PC-3 (cell line): ENCODE measurements around the gene DMTF1. TPM values are rescaled to one million over a fixed set of nuclear protein-coding genes. Genes with fewer than 3 reads are reported as not detected.

Source experiments
- ATAC-seq: fragments of 200-7000 bp; cut with Tn5 transposase; 2 replicates; pipeline ENCODE4 v1.9.1; 2020; ENCODE audit warnings: mild to moderate bottlenecking, moderate library complexity
- BruUV-seq: library from RNA; stranded (reverse); fragments of 400-500 nt; replicated peaks from 2 replicates; lab custom pipeline; 2021; lab: Mats Ljungman, UMichigan
- CTCF ChIA-PET: fragments of 300-600 bp; sonication (Branson Sonifier 250); formaldehyde crosslinking; loops from one replicate; lab custom pipeline; 2022; ENCODE audit warnings: antibody characterized with exemption; lab: Charles Lee
- POLR2A ChIA-PET: fragments of 300-600 bp; sonication (Branson Sonifier 250); formaldehyde crosslinking; loops from one replicate; lab custom pipeline; 2022; ENCODE audit warnings: antibody characterized with exemption; ENCODE audit not compliant: unreplicated experiment; lab: Charles Lee
- DNase-seq: peaks from one replicate; pipeline ENCODE4 v3.0.0-alpha.2; 2015
- H2AFZ ChIP-seq: fragments of 300-600 bp; sonication (generic); 2 replicates; pipeline ENCODE4 v1.6.0; 2016; ENCODE audit warnings: antibody characterized with exemption, low read length
- H3F3A ChIP-seq: fragments of 300-600 bp; sonication (generic); one replicate; pipeline ENCODE4 v1.6.0; 2017; ENCODE audit warnings: antibody characterized with exemption, low read length, control low read depth, mild to moderate bottlenecking; ENCODE audit not compliant: unreplicated experiment
- H3K27ac ChIP-seq: fragments of 300-600 bp; sonication (generic); 2 replicates; pipeline ENCODE4 v1.5.1; 2016; ENCODE audit warnings: mild to moderate bottlenecking, low read length
- H3K27me3 ChIP-seq: fragments of 300-600 bp; sonication (generic); 2 replicates; pipeline ENCODE4 v1.6.1; 2016; ENCODE audit warnings: low read length, mixed read lengths
- H3K36me3 ChIP-seq: fragments of 300-600 bp; sonication (generic); 2 replicates; pipeline ENCODE4 v1.6.1; 2016; ENCODE audit warnings: low read depth, mixed run types, low read length, mixed read lengths
- H3K4me1 ChIP-seq: fragments of 300-600 bp; sonication (generic); 2 replicates; pipeline ENCODE4 v1.5.1; 2016; ENCODE audit warnings: low read length; ENCODE audit not compliant: insufficient read depth
- H3K4me2 ChIP-seq: fragments of 300-600 bp; sonication (generic); 2 replicates; pipeline ENCODE4 v1.6.0; 2016; ENCODE audit warnings: low read length
- H3K4me3 ChIP-seq: fragments of 300-600 bp; sonication (generic); 2 replicates; pipeline ENCODE4 v1.5.1; 2016; ENCODE audit warnings: mild to moderate bottlenecking, low read length, mixed read lengths
- H3K79me2 ChIP-seq: fragments of 300-600 bp; sonication (generic); 2 replicates; pipeline ENCODE4 v1.6.1; 2017; ENCODE audit warnings: low read length, mixed read lengths
- H3K9ac ChIP-seq: fragments of 300-600 bp; sonication (generic); 2 replicates; pipeline ENCODE4 v1.6.0; 2016; ENCODE audit warnings: mild to moderate bottlenecking, low read length
- H3K9me2 ChIP-seq: fragments of 300-600 bp; sonication (generic); replicated peaks from 2 replicates; pipeline ENCODE4 v1.6.1; 2016; ENCODE audit warnings: mixed run types, low read length, mixed read lengths
- H3K9me3 ChIP-seq: fragments of 300-600 bp; sonication (generic); 2 replicates; pipeline ENCODE4 v1.6.1; 2016; ENCODE audit warnings: low read length, mixed read lengths
- H4K20me1 ChIP-seq: fragments of 300-600 bp; sonication (generic); 2 replicates; pipeline ENCODE4 v1.6.1; 2016; ENCODE audit warnings: low read length, mixed read lengths
- EZH2 ChIP-seq: fragments of 300-600 bp; sonication (generic); IDR thresholded peaks from one replicate; pipeline ENCODE4 v1.6.1; 2017; ENCODE audit warnings: antibody characterized with exemption, mild to moderate bottlenecking, low read length; ENCODE audit not compliant: unreplicated experiment
- EZH2phosphoT487 ChIP-seq: fragments of 300-600 bp; sonication (generic); IDR thresholded peaks from 2 replicates; pipeline ENCODE4 v1.6.1; 2018; ENCODE audit warnings: mild to moderate bottlenecking, antibody characterized with exemption, low read length, borderline replicate concordance
- intact Hi-C: fragments of 100-400 bp; cut with micrococcal nuclease; formaldehyde crosslinking; loops from 2 replicates; pipeline ENCODE4 v1.9.0; 2023
- total RNA-seq: library from RNA; depleted of rRNA; stranded (reverse); fragments of >200 nt; gene quantifications from 2 replicates; pipeline ENCODE4 v1.2.3, GENCODE V29; 2014
- TF ChIP-seq, protein P1 (sequence below): fragments of 300-600 bp; sonication (generic); conservative IDR thresholded peaks from 2 replicates; pipeline ENCODE4 v1.5.1; 2017; ENCODE audit warnings: antibody characterized with exemption, low read depth, mild to moderate bottlenecking, low read length

Gene DMTF1
- total RNA-seq, 1 experiment from 2014 or later: 43.6 TPM

DNA sequence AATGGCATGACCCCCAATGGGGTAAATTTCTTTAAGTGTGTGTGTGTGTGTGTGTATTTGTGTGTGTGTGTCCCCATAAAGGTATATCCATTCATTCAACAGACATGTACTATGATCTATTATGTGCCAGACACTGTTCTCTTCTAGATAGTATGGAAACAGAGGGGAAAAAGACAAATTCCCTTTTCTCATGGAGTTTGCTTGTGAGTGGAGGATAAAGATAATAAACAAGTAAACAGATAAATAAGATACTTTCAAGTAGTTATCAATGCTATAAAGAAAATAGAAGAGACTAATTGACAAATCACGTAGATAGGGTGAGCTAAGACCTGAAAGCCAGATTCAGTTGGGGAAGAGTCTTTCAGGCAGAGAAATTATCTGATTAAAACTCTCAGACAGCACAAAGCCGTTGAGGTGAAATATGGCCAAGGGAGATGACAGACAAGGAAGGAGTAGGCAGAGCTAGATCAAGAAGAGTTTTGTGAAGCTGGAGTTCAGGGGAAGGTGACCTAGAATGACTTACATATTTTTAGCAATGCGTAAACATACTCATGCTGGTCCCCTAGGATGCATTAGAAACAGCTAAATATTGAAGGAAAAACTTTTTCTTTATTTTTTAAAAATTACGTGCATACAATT lies 45.2 kb upstream of the DMTF1 start:
- DNase-seq (no peak), ATAC-seq (no peak)
- Histone ChIP-seq H3K9ac (no peak overlapping the region), H3F3A (no peaks in the 10 kb centered on the region), H3K79me2 (no peaks in the 10 kb centered on the region), H3K4me2 (no peak overlapping the region), H3K36me3 (no peaks in the 10 kb centered on the region), H3K27ac (no peak overlapping the region), H2AFZ (no peak overlapping the region), H3K4me1 (peaks cover 8% of the 10 kb centered on the region), H3K9me2 (no peaks in the 10 kb centered on the region), H3K4me3 (no peak overlapping the region), H4K20me1 (no peaks in the 10 kb centered on the region), H3K27me3 (no peaks in the 10 kb centered on the region), H3K9me3 (no peaks in the 10 kb centered on the region)
- intact Hi-C loops: no loop called here
- BruUV-seq: no TSS peak
- no peak for TF ChIP-seq EZH2
- no peak for TF ChIP-seq EZH2phosphoT487
- TF ChIP-seq, protein P1, sequence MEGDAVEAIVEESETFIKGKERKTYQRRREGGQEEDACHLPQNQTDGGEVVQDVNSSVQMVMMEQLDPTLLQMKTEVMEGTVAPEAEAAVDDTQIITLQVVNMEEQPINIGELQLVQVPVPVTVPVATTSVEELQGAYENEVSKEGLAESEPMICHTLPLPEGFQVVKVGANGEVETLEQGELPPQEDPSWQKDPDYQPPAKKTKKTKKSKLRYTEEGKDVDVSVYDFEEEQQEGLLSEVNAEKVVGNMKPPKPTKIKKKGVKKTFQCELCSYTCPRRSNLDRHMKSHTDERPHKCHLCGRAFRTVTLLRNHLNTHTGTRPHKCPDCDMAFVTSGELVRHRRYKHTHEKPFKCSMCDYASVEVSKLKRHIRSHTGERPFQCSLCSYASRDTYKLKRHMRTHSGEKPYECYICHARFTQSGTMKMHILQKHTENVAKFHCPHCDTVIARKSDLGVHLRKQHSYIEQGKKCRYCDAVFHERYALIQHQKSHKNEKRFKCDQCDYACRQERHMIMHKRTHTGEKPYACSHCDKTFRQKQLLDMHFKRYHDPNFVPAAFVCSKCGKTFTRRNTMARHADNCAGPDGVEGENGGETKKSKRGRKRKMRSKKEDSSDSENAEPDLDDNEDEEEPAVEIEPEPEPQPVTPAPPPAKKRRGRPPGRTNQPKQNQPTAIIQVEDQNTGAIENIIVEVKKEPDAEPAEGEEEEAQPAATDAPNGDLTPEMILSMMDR: no peak
- ChIA-PET CTCF (no interaction called here), POLR2A (no interaction called here)

DNA sequence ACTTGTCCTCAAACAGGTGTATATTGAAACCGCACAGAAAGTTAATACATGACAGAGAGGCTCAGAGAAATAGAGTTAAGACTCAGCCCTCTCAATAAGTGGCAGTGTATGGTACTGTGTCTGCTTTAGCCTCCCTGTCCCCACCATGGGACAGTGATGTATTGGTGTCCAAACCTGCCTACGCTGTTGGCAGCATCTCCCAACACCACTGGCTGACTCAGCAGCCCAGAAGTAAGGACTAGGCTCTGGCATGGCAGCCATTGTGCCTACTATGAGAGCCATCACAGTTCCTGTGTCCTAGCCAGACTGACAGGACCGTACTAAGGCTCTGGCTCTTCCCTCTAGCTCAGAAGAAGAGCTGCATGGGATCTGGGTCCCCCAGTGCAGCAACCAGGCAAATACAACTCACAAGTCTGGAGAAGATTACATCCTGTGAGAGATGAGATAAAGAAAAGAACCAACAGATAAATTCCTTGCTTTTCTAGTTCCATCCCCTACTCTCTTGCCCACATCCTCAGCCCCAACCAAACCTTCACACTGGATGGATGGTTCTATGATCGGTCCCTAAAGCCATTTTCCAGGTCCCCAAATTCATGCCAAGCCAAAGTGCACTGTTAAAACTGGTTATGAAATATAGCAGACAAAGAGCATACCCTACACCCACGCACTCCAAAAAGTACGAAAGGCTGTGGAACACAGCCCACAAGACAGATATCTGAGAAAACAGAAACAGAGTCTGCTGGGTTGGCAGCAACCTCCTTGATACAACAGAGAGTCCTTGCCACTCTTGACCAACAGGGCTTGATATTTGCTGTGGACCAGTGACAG lies 44.1 kb upstream of the DMTF1 start:
- POLR2A ChIA-PET: no interaction called here
- H3K9me3 ChIP-seq: no peaks in the 10 kb centered on the region

More for the DNA sequence above, 44.1 kb upstream of the DMTF1 start:
- H3K27ac ChIP-seq: no peak overlapping the region
- no peaks in the 10 kb centered on the region for H3K79me2 ChIP-seq
- TF ChIP-seq, protein P1: no peak
- no peak for TF ChIP-seq EZH2phosphoT487
- TF ChIP-seq EZH2: no peak
- H3K4me1 ChIP-seq: peaks cover 8% of the 10 kb centered on the region
- CTCF ChIA-PET: no interaction called here
- H3K27me3 ChIP-seq: no peaks in the 10 kb centered on the region
- H3F3A ChIP-seq: no peaks in the 10 kb centered on the region
- intact Hi-C loops: no loop called here
- no peaks in the 10 kb centered on the region for H4K20me1 ChIP-seq
- H2AFZ ChIP-seq: no peak overlapping the region
- H3K9me2 ChIP-seq: no peaks in the 10 kb centered on the region
- no peaks in the 10 kb centered on the region for H3K36me3 ChIP-seq
- no peak overlapping the region for H3K4me2 ChIP-seq
- no peak overlapping the region for H3K9ac ChIP-seq
- no TSS peak for BruUV-seq
- DNase-seq: no peak
- no peak overlapping the region for H3K4me3 ChIP-seq
- no peak for ATAC-seq
